HepG2 (cell line): ENCODE results near the gene RESP18. TPM values are rescaled to one million over a fixed set of nuclear protein-coding genes. Genes with fewer than 3 reads are reported as not detected.

Source experiments
- ATAC-seq: fragments of 200-7000 bp; cut with Tn5 transposase; 3 replicates; pipeline ENCODE4 v1.9.1; 2020; ENCODE audit warnings: mild to moderate bottlenecking, moderate library complexity
- BruUV-seq: library from RNA; stranded (reverse); fragments of 400-500 nt; replicated peaks from 2 replicates; lab custom pipeline; 2021; lab: Mats Ljungman, UMichigan
- CTCF ChIA-PET: fragments of 300-600 bp; formaldehyde crosslinking; extraction: SDS; loops from one replicate; lab custom pipeline; 2021; ENCODE audit warnings: low total read pairs, inconsistent platforms, low intra/inter-chr PET ratio; lab: Yijun Ruan, JAX
- POLR2A ChIA-PET: fragments of 350-600 bp; sonication (Branson Sonifier 250); formaldehyde crosslinking; loops from one replicate; lab custom pipeline; 2020; ENCODE audit warnings: antibody characterized with exemption, inconsistent platforms; lab: Yijun Ruan, JAX
- DNase-seq: peaks from one replicate; pipeline ENCODE4 v3.0.0-alpha.2; 2015; ENCODE audit warnings: low spot score
- FAIRE-seq: peaks from 3 replicates; lab custom pipeline; 2011; peaks lifted over from hg19 to GRCh38; lab: Jason Lieb, UNC
- H2AFZ ChIP-seq: one replicate; pipeline ENCODE4 v1.6.1; 2011; ENCODE audit warnings: low read length, inconsistent platforms
- H3K27ac ChIP-seq: fragments of 300-600 bp; 3 replicates; pipeline ENCODE4 v1.8.0; 2011; ENCODE audit warnings: mixed run types, mild to moderate bottlenecking, mixed read lengths, low read length, inconsistent platforms; ENCODE audit not compliant: insufficient read depth; ENCODE audit errors: extremely low read length
- H3K27me3 ChIP-seq, 2 experiments: fragments of 200-600 bp in 1 of 2; 2 replicates in 1 of 2; 3 replicates in 1 of 2; pipeline versions ENCODE4 v1.6.0 to v1.8.0; 2011; ENCODE audit warnings: low read length in 2 of 2, mild to moderate bottlenecking in 2 of 2, moderate library complexity in 2 of 2, inconsistent platforms in 1 of 2; ENCODE audit not compliant: insufficient read depth in 2 of 2, control insufficient read depth in 1 of 2
- H3K36me3 ChIP-seq, 2 experiments: fragments of 200-600 bp in 1 of 2; replicated peaks in 1 of 2; 2 replicates in 1 of 2; 3 replicates in 1 of 2; pipeline versions ENCODE4 v1.5.1 to v1.8.0; 2011; ENCODE audit warnings: low read length in 2 of 2, inconsistent platforms in 1 of 2; ENCODE audit not compliant: insufficient read depth in 2 of 2, control insufficient read depth in 1 of 2
- H3K4me1 ChIP-seq: 2 replicates; pipeline ENCODE4 v1.5.1; 2012; ENCODE audit warnings: low read length, inconsistent platforms; ENCODE audit not compliant: insufficient read depth
- H3K4me2 ChIP-seq: 2 replicates; pipeline ENCODE4 v1.6.0; 2011; ENCODE audit warnings: low read depth, low read length, inconsistent platforms
- H3K4me3 ChIP-seq, 3 experiments: fragments of 200-600 bp in 1 of 3; sonication (generic), shearing (Covaris generic) in 1 of 3; replicated peaks in 1 of 3; 2 replicates each; pipeline ENCODE4 v1.5.1; 2011 to 2016; ENCODE audit warnings: low read length in 3 of 3, inconsistent platforms in 2 of 3, low read depth in 2 of 3, mild to moderate bottlenecking in 2 of 3, control low read depth in 1 of 3, mixed read lengths in 1 of 3; ENCODE audit not compliant: insufficient read depth in 1 of 3
- H3K79me2 ChIP-seq: one replicate; pipeline ENCODE4 v1.6.1; 2011; ENCODE audit warnings: low read length, inconsistent platforms; ENCODE audit not compliant: insufficient read depth
- H3K9ac ChIP-seq: 2 replicates; pipeline ENCODE4 v1.6.0; 2011; ENCODE audit warnings: mild to moderate bottlenecking, low read depth, low read length, inconsistent platforms; ENCODE audit not compliant: insufficient read depth
- H3K9me3 ChIP-seq: 2 replicates; pipeline ENCODE4 v1.5.1; 2012; ENCODE audit warnings: mild to moderate bottlenecking, low read length
- H4K20me1 ChIP-seq: 2 replicates; pipeline ENCODE4 v1.6.0; 2011; ENCODE audit warnings: inconsistent platforms, mild to moderate bottlenecking, low read length, moderate library complexity; ENCODE audit not compliant: insufficient read depth
- BCLAF1 ChIP-seq: fragments of 450-650 bp; IDR thresholded peaks from 2 replicates; pipeline ENCODE4 v1.6.1; 2017; ENCODE audit warnings: mild to moderate bottlenecking
- SIX1 ChIP-seq: sonication (generic); formaldehyde crosslinking; IDR thresholded peaks from 2 replicates; pipeline ENCODE4 v1.4.0; 2020; ENCODE audit warnings: missing genetic modification reagents, borderline replicate concordance
- SNAPC5 ChIP-seq: sonication (generic); formaldehyde crosslinking; IDR thresholded peaks from 2 replicates; pipeline ENCODE4 v1.8.1; 2023; ENCODE audit warnings: mild to moderate bottlenecking, missing genetic modification reagents, borderline replicate concordance
- U2AF1 ChIP-seq: fragments of 200-400 bp; formaldehyde crosslinking; optimal IDR thresholded peaks from 2 replicates; pipeline ENCODE3; 2017; ENCODE audit warnings: mild to moderate bottlenecking, low read depth, low read length
- ZFP37 ChIP-seq: sonication (generic); formaldehyde crosslinking; IDR thresholded peaks from 2 replicates; pipeline ENCODE4 v1.4.0; 2020; ENCODE audit warnings: missing genetic modification reagents, borderline replicate concordance
- ZNF615 ChIP-seq: sonication (generic); formaldehyde crosslinking; IDR thresholded peaks from 2 replicates; pipeline ENCODE4 v1.5.0; 2020; ENCODE audit warnings: mild to moderate bottlenecking, missing genetic modification reagents, borderline replicate concordance
- ZNF768 ChIP-seq: sonication (generic); formaldehyde crosslinking; IDR thresholded peaks from 2 replicates; pipeline ENCODE4 v1.4.0; 2020; ENCODE audit warnings: missing genetic modification reagents
- WGBS: methylation state at CpG from one replicate; pipeline ENCODE4 v1.1.6; 2017; ENCODE audit warnings: low lambda C conversion rate; 5-methylcytosine and 5-hydroxymethylcytosine counted together
- in situ Hi-C: cut with HindIII; loops from 2 replicates; pipeline ENCODE4 v1.10.0; 2017; ENCODE audit warnings: low pct_unique_long_range_greater_than_20kb; ENCODE audit not compliant: extremely low pct_ligation_motif_present
- intact Hi-C: fragments of 100-400 bp; cut with micrococcal nuclease; formaldehyde crosslinking; loops from one replicate; pipeline ENCODE4 v1.10.0; 2022; ENCODE audit not compliant: unreplicated experiment
- polyA plus RNA-seq, 8 experiments: library from polyadenylated mRNA; depleted of rRNA in 3 of 8; stranded (reverse) in 7 of 8; unstranded in 1 of 8; fragments of >200 nt; fragmentation: Illumina TruSeq in 4 of 8; extraction: Trizol in 4 of 8; gene quantifications; 2 replicates each; pipeline versions ENCODE4 v1.2.1 to v1.2.3, GENCODE V29; 2011 to 2016; ENCODE audit warnings: low read depth in 4 of 8, missing spikeins in 1 of 8, mixed read lengths in 1 of 8; ENCODE audit not compliant: insufficient read depth in 1 of 8
- total RNA-seq, 5 experiments: library from RNA; depleted of rRNA; stranded (reverse); fragments of >200 nt; fragmentation: Illumina TruSeq; extraction: Trizol; gene quantifications; 2 replicates each; pipeline ENCODE4 v1.2.3, GENCODE V29; 2016; ENCODE audit warnings: low read depth in 1 of 5
- TF ChIP-seq, protein P1 (sequence below): fragments of 450-650 bp; IDR thresholded peaks from 2 replicates; pipeline ENCODE4 v1.6.1; 2017

Gene RESP18
- total and polyA plus RNA-seq, 2 of the 13 experiments (the other 11 are each of a cell fraction or from before 2014, with no cell fraction given) = not detected

DNA sequence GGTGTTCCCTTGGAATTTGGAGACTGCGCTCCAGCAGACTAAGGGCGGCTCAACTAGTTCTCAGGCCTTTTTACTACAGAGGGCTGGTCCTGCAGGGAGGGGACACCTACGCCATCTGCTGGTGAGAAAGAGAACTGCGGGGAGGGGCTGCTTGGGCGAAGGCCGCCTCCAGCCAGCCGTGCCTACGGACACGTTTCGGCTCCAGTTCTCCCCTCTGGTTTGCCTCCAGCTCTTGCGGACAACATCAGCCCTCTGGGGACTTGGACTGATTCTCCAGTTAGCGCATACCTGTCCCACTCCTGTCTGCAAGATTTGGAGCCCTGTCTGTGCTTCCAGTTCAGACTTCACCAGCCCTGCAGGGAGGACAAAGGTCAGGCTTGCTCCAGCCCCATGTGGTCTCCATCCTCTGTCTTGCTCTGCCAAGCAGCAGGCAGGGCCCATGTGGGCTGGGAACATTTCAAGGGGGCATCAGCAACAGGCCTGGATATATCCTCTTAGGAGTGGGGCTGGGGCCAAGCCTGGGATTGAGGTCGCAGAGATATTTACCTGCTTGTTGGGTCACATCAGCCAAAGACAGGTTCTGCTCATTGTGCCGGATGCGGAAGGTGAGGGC is 33.7 kb downstream of the RESP18 start (continued):
- no peak for TF ChIP-seq BCLAF1
- no peak for TF ChIP-seq SNAPC5

- H3K9me3 ChIP-seq = no peaks in the 10 kb centered on the region
- ChIA-PET CTCF (interaction anchor here (1.3 to 2.9 kb wide), 4 partner anchors 20 to 143 kb away, joined by 5 to 28 read pairs (median 15); partner anchors contain the start of genes DNAJB2 and NHEJ1), POLR2A (interaction anchor here (1.4 kb wide), 1 partner anchor 49 kb away, joined by 3 read pairs; no protein-coding TSS in a partner anchor)
- FAIRE-seq (no peak), ATAC-seq (peak; percentile 11; the same call in 2 of the 3 replicates)
- peaks cover 12 to 83% of the 10 kb centered on the region in 2 experiments for H3K27me3 ChIP-seq
- intact Hi-C loops = loop anchor here (1.0 to 10.0 kb wide), 4 partner anchors 121 to 241 kb away; partner anchors contain the start of gene CNPPD1
- H3K9ac ChIP-seq = no peak overlapping the region
- H3K27ac ChIP-seq = no peak overlapping the region
- no peaks in the 10 kb centered on the region; the same call in 1 of the 2 replicates for H4K20me1 ChIP-seq
- H3K4me2 ChIP-seq = no peak overlapping the region
- no peak overlapping the region for H2AFZ ChIP-seq
- no peaks in the 10 kb centered on the region for H3K79me2 ChIP-seq
- H3K4me1 ChIP-seq = peaks cover 42% of the 10 kb centered on the region
- 56% methylated on average over 14 of the region's 14 CpGs for WGBS
- BruUV-seq = no TSS peak
- TF ChIP-seq U2AF1 (no peak), ZFP37 (0 out of 2 replicates have a peak, but pooled peaks have one; percentile 2), ZNF615 (CRISPR knock-in tag) (no peak), SIX1 (CRISPR knock-in tag) (no peak), ZNF768 (0 out of 2 replicates have a peak, but pooled peaks have one; percentile 13)
- TF ChIP-seq, protein P1, sequence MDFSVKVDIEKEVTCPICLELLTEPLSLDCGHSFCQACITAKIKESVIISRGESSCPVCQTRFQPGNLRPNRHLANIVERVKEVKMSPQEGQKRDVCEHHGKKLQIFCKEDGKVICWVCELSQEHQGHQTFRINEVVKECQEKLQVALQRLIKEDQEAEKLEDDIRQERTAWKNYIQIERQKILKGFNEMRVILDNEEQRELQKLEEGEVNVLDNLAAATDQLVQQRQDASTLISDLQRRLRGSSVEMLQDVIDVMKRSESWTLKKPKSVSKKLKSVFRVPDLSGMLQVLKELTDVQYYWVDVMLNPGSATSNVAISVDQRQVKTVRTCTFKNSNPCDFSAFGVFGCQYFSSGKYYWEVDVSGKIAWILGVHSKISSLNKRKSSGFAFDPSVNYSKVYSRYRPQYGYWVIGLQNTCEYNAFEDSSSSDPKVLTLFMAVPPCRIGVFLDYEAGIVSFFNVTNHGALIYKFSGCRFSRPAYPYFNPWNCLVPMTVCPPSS = no peak
- TF ChIP-seq, all 625 proteins: peak for 2
- Histone ChIP-seq H3K36me3 (no peaks in the 10 kb centered on the region), H3K4me3 (no peak overlapping the region)
- in situ Hi-C loops = loop anchor here (5.0 kb wide), 1 partner anchor 126 kb away; the partner anchor contains the start of gene SLC23A3
- DNase-seq = no peak
Observed at GRCh38 chr2:219297766-219298456, 34.6 kb downstream of the RESP18 start.
